SK-N-SH treated with all-trans-retinoic acid at 6 μM for 48 hours (cell line): Measurements from ENCODE around the gene QSER1.

Experiments used
- ARNTL ChIP-seq: fragments of 450-650 bp; formaldehyde crosslinking; IDR thresholded peaks from 2 replicates; pipeline ENCODE4 v1.5.0; 2020; ENCODE audit warnings: low read depth, mild to moderate bottlenecking, moderate library complexity, borderline replicate concordance
- CSDC2 ChIP-seq: fragments of 250-450 bp; sonication (Bioruptor Pico); IDR thresholded peaks from 2 replicates; pipeline ENCODE4 v1.5.0; 2020; ENCODE audit warnings: mild to moderate bottlenecking, moderate library complexity
- ESRRG ChIP-seq: fragments of 250-450 bp; sonication (Bioruptor Pico); IDR thresholded peaks from 2 replicates; pipeline ENCODE4 v1.6.1; 2021; ENCODE audit warnings: mild to moderate bottlenecking
- GLIS3 ChIP-seq: fragments of 250-450 bp; sonication (Bioruptor Pico); IDR thresholded peaks from 2 replicates; pipeline ENCODE4 v1.5.0; 2020; ENCODE audit warnings: mild to moderate bottlenecking, moderate library complexity
- ISL1 ChIP-seq: fragments of 250-450 bp; sonication (Bioruptor Pico); IDR thresholded peaks from 2 replicates; pipeline ENCODE4 v2.1.2; 2022; ENCODE audit warnings: mild to moderate bottlenecking, moderate library complexity
- RARB ChIP-seq: fragments of 250-450 bp; sonication (Bioruptor Pico); IDR thresholded peaks from 2 replicates; pipeline ENCODE4 v1.8.0; 2021; ENCODE audit warnings: mild to moderate bottlenecking, moderate library complexity
- TOX ChIP-seq: fragments of 250-450 bp; sonication (Bioruptor Pico); IDR thresholded peaks from 2 replicates; pipeline ENCODE4 v1.8.0; 2021; ENCODE audit warnings: mild to moderate bottlenecking, moderate library complexity, borderline replicate concordance
- ZC3H10 ChIP-seq: fragments of 250-450 bp; sonication (Bioruptor Pico); IDR thresholded peaks from 2 replicates; pipeline ENCODE4 v1.5.1; 2021; ENCODE audit warnings: mild to moderate bottlenecking, moderate library complexity
- ZFP30 ChIP-seq: fragments of 450-650 bp; formaldehyde crosslinking; IDR thresholded peaks from 2 replicates; pipeline ENCODE4 v1.5.0; 2022; ENCODE audit warnings: mild to moderate bottlenecking, moderate library complexity
- TF ChIP-seq, protein P1 (sequence below): fragments of 250-450 bp; sonication (Bioruptor Pico); IDR thresholded peaks from 2 replicates; pipeline ENCODE4 v1.5.1; 2020; ENCODE audit warnings: low read depth, mild to moderate bottlenecking, moderate library complexity
- TF ChIP-seq, protein P2 (sequence below): fragments of 250-450 bp; sonication (Bioruptor Pico); IDR thresholded peaks from 2 replicates; pipeline ENCODE4 v1.5.1; 2021; ENCODE audit warnings: mild to moderate bottlenecking, moderate library complexity

DNA sequence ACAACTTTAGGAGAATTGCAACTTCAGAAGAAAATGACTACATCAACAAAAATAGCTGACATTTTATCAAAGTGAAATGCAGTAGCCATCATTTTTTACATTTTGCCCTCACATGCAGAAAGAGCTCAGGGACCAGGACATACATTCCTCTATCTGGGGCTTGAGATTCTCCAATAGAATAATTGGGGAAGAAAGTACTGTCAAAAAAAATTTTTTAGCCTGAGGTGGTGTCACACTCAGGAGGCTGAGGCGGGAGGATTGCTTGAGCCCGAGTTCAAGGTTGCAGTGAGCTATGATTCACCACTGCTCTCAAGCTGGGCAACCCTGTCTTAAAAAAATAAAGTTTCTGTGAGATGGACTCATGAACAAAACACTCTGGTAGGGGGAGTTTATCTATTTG lies 90.9 kb downstream of the QSER1 start:
- TF ChIP-seq CSDC2, result no peak
- no peak for TF ChIP-seq ISL1
- no peak for TF ChIP-seq TOX (CRISPR knock-in tag)
- no peak for TF ChIP-seq RARB
- no peak for TF ChIP-seq ARNTL (CRISPR knock-in tag)
- no peak for TF ChIP-seq ZC3H10 (CRISPR knock-in tag)
- TF ChIP-seq, protein P1, sequence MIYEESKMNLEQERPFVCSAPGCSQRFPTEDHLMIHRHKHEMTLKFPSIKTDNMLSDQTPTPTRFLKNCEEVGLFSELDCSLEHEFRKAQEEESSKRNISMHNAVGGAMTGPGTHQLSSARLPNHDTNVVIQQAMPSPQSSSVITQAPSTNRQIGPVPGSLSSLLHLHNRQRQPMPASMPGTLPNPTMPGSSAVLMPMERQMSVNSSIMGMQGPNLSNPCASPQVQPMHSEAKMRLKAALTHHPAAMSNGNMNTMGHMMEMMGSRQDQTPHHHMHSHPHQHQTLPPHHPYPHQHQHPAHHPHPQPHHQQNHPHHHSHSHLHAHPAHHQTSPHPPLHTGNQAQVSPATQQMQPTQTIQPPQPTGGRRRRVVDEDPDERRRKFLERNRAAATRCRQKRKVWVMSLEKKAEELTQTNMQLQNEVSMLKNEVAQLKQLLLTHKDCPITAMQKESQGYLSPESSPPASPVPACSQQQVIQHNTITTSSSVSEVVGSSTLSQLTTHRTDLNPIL (CRISPR knock-in tag), result no peak
- no peak for TF ChIP-seq GLIS3 (CRISPR knock-in tag)
- no peak for TF ChIP-seq ZFP30
- no peak for TF ChIP-seq ESRRG (CRISPR knock-in tag)
- TF ChIP-seq, protein P2, sequence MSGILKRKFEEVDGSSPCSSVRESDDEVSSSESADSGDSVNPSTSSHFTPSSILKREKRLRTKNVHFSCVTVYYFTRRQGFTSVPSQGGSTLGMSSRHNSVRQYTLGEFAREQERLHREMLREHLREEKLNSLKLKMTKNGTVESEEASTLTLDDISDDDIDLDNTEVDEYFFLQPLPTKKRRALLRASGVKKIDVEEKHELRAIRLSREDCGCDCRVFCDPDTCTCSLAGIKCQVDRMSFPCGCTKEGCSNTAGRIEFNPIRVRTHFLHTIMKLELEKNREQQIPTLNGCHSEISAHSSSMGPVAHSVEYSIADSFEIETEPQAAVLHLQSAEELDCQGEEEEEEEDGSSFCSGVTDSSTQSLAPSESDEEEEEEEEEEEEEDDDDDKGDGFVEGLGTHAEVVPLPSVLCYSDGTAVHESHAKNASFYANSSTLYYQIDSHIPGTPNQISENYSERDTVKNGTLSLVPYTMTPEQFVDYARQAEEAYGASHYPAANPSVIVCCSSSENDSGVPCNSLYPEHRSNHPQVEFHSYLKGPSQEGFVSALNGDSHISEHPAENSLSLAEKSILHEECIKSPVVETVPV (CRISPR knock-in tag), result no peak
